ENCODE data around the gene UBR4. TPM values are rescaled to one million over a fixed set of nuclear protein-coding genes. Genes with fewer than 3 reads are reported as not detected.

UBR4 gene
- total RNA-seq, 4 donors from 2014 or later: 132 to 268 (median 170) TPM

- TF ChIP-seq POLR2A (IDR thresholded peaks at IDR 0.05; ENCODE audit: low read depth): no peak
- TF ChIP-seq CTCF (IDR thresholded peaks at IDR 0.05): no peak
- no peak for TF ChIP-seq EP300 (IDR thresholded peaks at IDR 0.05)
- TF ChIP-seq POLR2AphosphoS5 (IDR thresholded peaks at IDR 0.05): no peak
- WGBS: 0% methylated on average over 3 of the region's 28 CpGs
- peaks cover 0 to 15% (median 10%) of the 10 kb centered on the region in 4 donors for H3K36me3 ChIP-seq
- no peak for DNase-seq (ENCODE audit: extremely low spot score)
- intact Hi-C loops (cut with DNase I): loop anchor here (5.0 kb wide), 1 partner anchor 33 kb away; no protein-coding TSS in a partner anchor
- no peaks in the 10 kb centered on the region for H3K9me3 ChIP-seq
- peaks cover 59 to 71% (median 67%) of the 10 kb centered on the region in 4 donors for H3K4me1 ChIP-seq
- H3K27me3 ChIP-seq: no peaks in the 10 kb centered on the region
- H3K4me3 ChIP-seq: peak overlapping the region; percentile 74 to 98 (median 88)
- peak overlapping the region; percentile 90 to 98 (median 96) for H3K27ac ChIP-seq (replicated peaks in 1 of 4)
Measured at GRCh38 chr1:19209439-19209989, 552 bp downstream of the UBR4 start.

- DNase-seq (ENCODE audit: extremely low spot score): no peak
- Histone ChIP-seq H3K27ac (replicated peaks in 1 of 4) (peak overlapping the region; percentile 90 to 98 (median 96)), H3K9me3 (no peaks in the 10 kb centered on the region), H3K4me3 (peak overlapping the region; percentile 74 to 98 (median 88)), H3K36me3 (peaks cover 0 to 9% (median 6%) of the 10 kb centered on the region in 4 donors), H3K4me1 (peaks cover 66 to 77% (median 73%) of the 10 kb centered on the region in 4 donors), H3K27me3 (no peaks in the 10 kb centered on the region)
- intact Hi-C loops (cut with DNase I): loop anchor here (5.0 kb wide), 1 partner anchor 33 kb away; no protein-coding TSS in a partner anchor
- no peak for TF ChIP-seq POLR2AphosphoS5 (IDR thresholded peaks at IDR 0.05)
- no peak for TF ChIP-seq EP300 (IDR thresholded peaks at IDR 0.05)
- no peak for TF ChIP-seq CTCF (IDR thresholded peaks at IDR 0.05)
- TF ChIP-seq POLR2A (IDR thresholded peaks at IDR 0.05; ENCODE audit: low read depth): no peak
- whole genome bisulfite sequencing: 10% methylated on average over 8 of the region's 8 CpGs
Measured at GRCh38 chr1:19208710-19209438, 1.2 kb downstream of the UBR4 start.

- TF ChIP-seq POLR2AphosphoS5 (IDR thresholded peaks at IDR 0.05): no peak
- no peak for TF ChIP-seq EP300 (IDR thresholded peaks at IDR 0.05)
- TF ChIP-seq CTCF (IDR thresholded peaks at IDR 0.05): no peak
- TF ChIP-seq POLR2A (IDR thresholded peaks at IDR 0.05; ENCODE audit: low read depth): no peak
- H3K4me1 ChIP-seq: peaks cover 78 to 87% (median 86%) of the 10 kb centered on the region in 4 donors
- intact Hi-C loops (cut with DNase I): loop anchor here (5.0 kb wide), 1 partner anchor 35 kb away; no protein-coding TSS in a partner anchor
Measured at GRCh38 chr1:19206947-19207346, 3.1 kb downstream of the UBR4 start.

GRCh38 chr1:19205845-19206244, 4.2 kb downstream of the UBR4 start:
- intact Hi-C loops (cut with DNase I): loop anchor here (5.0 kb wide), 1 partner anchor 36 kb away; no protein-coding TSS in a partner anchor
- no peak overlapping the region for H3K4me3 ChIP-seq
- peaks cover 72 to 87% (median 86%) of the 10 kb centered on the region in 4 donors for H3K4me1 ChIP-seq
- H3K27me3 ChIP-seq: no peaks in the 10 kb centered on the region
- no peaks in the 10 kb centered on the region for H3K9me3 ChIP-seq
- peaks cover 0 to 10% (median 4%) of the 10 kb centered on the region in 4 donors for H3K36me3 ChIP-seq
- TF ChIP-seq CTCF (IDR thresholded peaks at IDR 0.05): no peak
- peak in 1 of 2 donors; percentile 24 for TF ChIP-seq POLR2AphosphoS5 (IDR thresholded peaks at IDR 0.05)
- TF ChIP-seq EP300 (IDR thresholded peaks at IDR 0.05): no peak
- no peak for DNase-seq (ENCODE audit: extremely low spot score)
- 56% methylated on average over 5 of the region's 5 CpGs for WGBS
- peak overlapping the region; percentile 90 to 98 (median 96) for H3K27ac ChIP-seq (replicated peaks in 1 of 4)

More at GRCh38 chr1:19206947-19207346, 3.1 kb downstream of the UBR4 start:
- Histone ChIP-seq H3K9me3 (no peaks in the 10 kb centered on the region), H3K4me3 (no peak overlapping the region), H3K36me3 (no peaks in the 10 kb centered on the region), H3K27me3 (no peaks in the 10 kb centered on the region), H3K27ac (replicated peaks in 1 of 4) (peak overlapping the region; percentile 90 to 98 (median 96))
- no peak for DNase-seq (ENCODE audit: extremely low spot score)
- 68% methylated on average over 3 of the region's 3 CpGs for WGBS

Measured in esophagus muscularis mucosa (tissue), 4 donors.